Measurements from ENCODE around the gene TUNAR. TPM values are rescaled to one million over a fixed set of nuclear protein-coding genes. Genes with fewer than 3 reads are reported as not detected.
A peak's percentile ranks its signal among the peaks of the same experiment; 100 is the strongest.

TUNAR gene
- total RNA-seq, 2 donors from 2014 or later: 26.2 to 30.0 TPM

GRCh38 chr14:95956601-95957460 lies 80.2 kb downstream of the TUNAR start:
- no peaks in the 10 kb centered on the region for H3K27me3 Mint-ChIP-seq (ENCODE audit: insufficient read depth)
- Histone ChIP-seq H3K9me3 (ENCODE audit: control insufficient read depth, low read length) (peaks cover 6% of the 10 kb centered on the region), H3K36me3 (ENCODE audit: control insufficient read depth, insufficient read depth, low read length) (no peaks in the 10 kb centered on the region), H3K9ac (ENCODE audit: extremely low read depth, low read length, poor library complexity, severe bottlenecking) (no peak overlapping the region), H3K27me3 (ENCODE audit: control insufficient read depth, insufficient read depth, low read length, poor library complexity, severe bottlenecking) (no peaks in the 10 kb centered on the region), H3K4me1 (ENCODE audit: control insufficient read depth, insufficient read depth, low read length) (peaks cover 3% of the 10 kb centered on the region), H3K27ac (ENCODE audit: low read depth, low read length) (no peak overlapping the region), H3K4me3 (ENCODE audit: low read length) (peak overlapping the region; percentile 15)
- no peak for TF ChIP-seq CTCF (conservative IDR thresholded peaks at IDR 0.05)
- H3K36me3 Mint-ChIP-seq (ENCODE audit: low read depth): peaks cover 17% of the 10 kb centered on the region
- H3K4me1 Mint-ChIP-seq: peaks cover 82% of the 10 kb centered on the region
- 90 to 94% methylated on average over 5 of the region's 5 CpGs for WGBS, 2 experiments (ENCODE audit: insufficient coverage in 1 of 2, insufficient read length in 1 of 2)
- peak overlapping the region; percentile 69 for H3K27ac Mint-ChIP-seq
- no peak for DNase-seq
- no peaks in the 10 kb centered on the region for H3K9me3 Mint-ChIP-seq
- H3K4me3 Mint-ChIP-seq: no peak overlapping the region

GRCh38 chr14:95958105-95958504 lies 81.5 kb downstream of the TUNAR start:
- H3K9me3 Mint-ChIP-seq: no peaks in the 10 kb centered on the region
- 72 to 79% methylated on average over 3 of the region's 3 CpGs for WGBS, 2 experiments (ENCODE audit: insufficient coverage in 1 of 2, insufficient read length in 1 of 2)

GRCh38 chr14:95959317-95959716 lies 82.7 kb downstream of the TUNAR start:
- H3K27ac ChIP-seq (ENCODE audit: low read depth, low read length): no peak overlapping the region
- TF ChIP-seq CTCF (conservative IDR thresholded peaks at IDR 0.05): no peak

More at GRCh38 chr14:95958105-95958504, 81.5 kb downstream of the TUNAR start:
- peaks cover 6% of the 10 kb centered on the region for H3K9me3 ChIP-seq (ENCODE audit: control insufficient read depth, low read length)
- no peak for TF ChIP-seq CTCF (conservative IDR thresholded peaks at IDR 0.05)
- peak overlapping the region; percentile 15 for H3K4me3 ChIP-seq (ENCODE audit: low read length)
- no peak overlapping the region for H3K27ac ChIP-seq (ENCODE audit: low read depth, low read length)
- H3K36me3 ChIP-seq (ENCODE audit: control insufficient read depth, insufficient read depth, low read length): no peaks in the 10 kb centered on the region
- peaks cover 17% of the 10 kb centered on the region for H3K36me3 Mint-ChIP-seq (ENCODE audit: low read depth)
- peak overlapping the region; percentile 1 for H3K4me3 Mint-ChIP-seq
- peak overlapping the region; percentile 38 for H3K27ac Mint-ChIP-seq
- H3K27me3 ChIP-seq (ENCODE audit: control insufficient read depth, insufficient read depth, low read length, poor library complexity, severe bottlenecking): no peaks in the 10 kb centered on the region
- no peak for DNase-seq
- H3K4me1 Mint-ChIP-seq: peaks cover 77% of the 10 kb centered on the region
- no peak overlapping the region for H3K9ac ChIP-seq (ENCODE audit: extremely low read depth, low read length, poor library complexity, severe bottlenecking)
- peaks cover 12% of the 10 kb centered on the region for H3K4me1 ChIP-seq (ENCODE audit: control insufficient read depth, insufficient read depth, low read length)
- no peaks in the 10 kb centered on the region for H3K27me3 Mint-ChIP-seq (ENCODE audit: insufficient read depth)

More at GRCh38 chr14:95959317-95959716, 82.7 kb downstream of the TUNAR start:
- Mint-ChIP-seq H3K4me3 (no peak overlapping the region), H3K27me3 (ENCODE audit: insufficient read depth) (no peaks in the 10 kb centered on the region), H3K36me3 (ENCODE audit: low read depth) (peaks cover 24% of the 10 kb centered on the region), H3K27ac (peak overlapping the region; percentile 86), H3K9me3 (peaks cover 4% of the 10 kb centered on the region), H3K4me1 (peaks cover 66% of the 10 kb centered on the region)
- no peaks in the 10 kb centered on the region for H3K36me3 ChIP-seq (ENCODE audit: control insufficient read depth, insufficient read depth, low read length)
- WGBS, 2 experiments (ENCODE audit: insufficient coverage in 1 of 2, insufficient read length in 1 of 2): 83 to 100% methylated on average over 1 of the region's 1 CpG
- no peak overlapping the region for H3K4me3 ChIP-seq (ENCODE audit: low read length)
- peaks cover 12% of the 10 kb centered on the region for H3K4me1 ChIP-seq (ENCODE audit: control insufficient read depth, insufficient read depth, low read length)
- no peak overlapping the region for H3K9ac ChIP-seq (ENCODE audit: extremely low read depth, low read length, poor library complexity, severe bottlenecking)
- H3K9me3 ChIP-seq (ENCODE audit: control insufficient read depth, low read length): peaks cover 6% of the 10 kb centered on the region
- no peaks in the 10 kb centered on the region for H3K27me3 ChIP-seq (ENCODE audit: control insufficient read depth, insufficient read depth, low read length, poor library complexity, severe bottlenecking)
- DNase-seq: no peak

Data from endodermal cell (in vitro differentiated cells).